Astrocyte of the cerebellum (primary cell): ENCODE measurements around the gene AMMECR1.

Source experiments
- DNase-seq: peaks from one replicate; pipeline ENCODE4 v3.0.0-alpha.2; 2011; ENCODE audit warnings: low read depth
- H3K4me3 ChIP-seq: 2 replicates; pipeline ENCODE4 v1.5.1; 2011; ENCODE audit warnings: mild to moderate bottlenecking, low read depth, low read length, moderate library complexity
- CTCF ChIP-seq: IDR thresholded peaks from 2 replicates; pipeline ENCODE4 v1.5.1; 2012; ENCODE audit warnings: low read length, low read depth, moderate library complexity, mild to moderate bottlenecking; ENCODE audit errors: missing control alignments
- in situ Hi-C: cut with HindIII; loops from 2 replicates; pipeline ENCODE4 v1.10.0; 2017; ENCODE audit warnings: low sequenced_read_pairs

AMMECR1 gene

GRCh38 chrX:110153896-110154295, 164.0 kb downstream of the AMMECR1 start:
- in situ Hi-C loops: no loop called here

GRCh38 chrX:110153244-110153643, 164.6 kb downstream of the AMMECR1 start:
- TF ChIP-seq CTCF: no peak
- in situ Hi-C loops: no loop called here
- DNase-seq: no peak
- H3K4me3 ChIP-seq: no peak overlapping the region

More at GRCh38 chrX:110153896-110154295, 164.0 kb downstream of the AMMECR1 start:
- no peak for TF ChIP-seq CTCF
- no peak overlapping the region for H3K4me3 ChIP-seq
- no peak for DNase-seq

- H3K4me3 ChIP-seq: no peak overlapping the region
- TF ChIP-seq CTCF: peak; percentile 74
- in situ Hi-C loops: no loop called here
- DNase-seq: no peak
Observed at GRCh38 chrX:110146521-110146920, 171.4 kb downstream of the AMMECR1 start.

- no peak for DNase-seq
Observed at GRCh38 chrX:110145854-110146253, 172.0 kb downstream of the AMMECR1 start.

GRCh38 chrX:110145311-110145710, 172.6 kb downstream of the AMMECR1 start:
- in situ Hi-C loops: no loop called here
- no peak overlapping the region for H3K4me3 ChIP-seq
- DNase-seq: no peak
- TF ChIP-seq CTCF: no peak

More at GRCh38 chrX:110145854-110146253, 172.0 kb downstream of the AMMECR1 start:
- in situ Hi-C loops: no loop called here
- H3K4me3 ChIP-seq: no peak overlapping the region
- peak; percentile 60 for TF ChIP-seq CTCF
